GM21723 (cell line): Measurements from ENCODE around the gene TRA2A.

ENCODE experiments used
- ATAC-seq: cut with Tn5 transposase; IDR thresholded peaks from one replicate; pipeline ENCODE4 v1.9.1; 2021; ENCODE audit warnings: mild to moderate bottlenecking, moderate library complexity; ENCODE audit not compliant: unreplicated experiment

The TRA2A gene

GRCh38 chr7:23471106-23471859, 60.5 kb downstream of the TRA2A start:
- ATAC-seq = peak; percentile 24

GRCh38 chr7:23470330-23471105, 61.3 kb downstream of the TRA2A start, which contains the start of gene IGF2BP3:
TSS of gene IGF2BP3 (minus strand) at chr7:23470491. CDS start at chr7:23470110, 381 bp downstream.
- no peak for ATAC-seq

- no peak for ATAC-seq
Observed at GRCh38 chr7:23469961-23470250, 61.9 kb downstream of the TRA2A start.

- ATAC-seq = peak; percentile 20
Observed at GRCh38 chr7:23469150-23469960, 62.4 kb downstream of the TRA2A start.

- ATAC-seq = peak; percentile 4
Observed at GRCh38 chr7:23468526-23469149, 63.1 kb downstream of the TRA2A start.

- ATAC-seq = peak; percentile 16
Observed at GRCh38 chr7:23467806-23468525, 63.8 kb downstream of the TRA2A start.

- ATAC-seq = no peak
Observed at GRCh38 chr7:23467291-23467805, 64.4 kb downstream of the TRA2A start.

- ATAC-seq = no peak
Observed at GRCh38 chr7:23462846-23463245, 68.9 kb downstream of the TRA2A start.

- no peak for ATAC-seq
Observed at GRCh38 chr7:23458044-23458443, 73.7 kb downstream of the TRA2A start.

- no peak for ATAC-seq
Observed at GRCh38 chr7:23456093-23456492, 75.7 kb downstream of the TRA2A start.

GRCh38 chr7:23454881-23455526, 76.8 kb downstream of the TRA2A start:
- no peak for ATAC-seq
